ENCODE results near the gene WDFY2.
A peak's percentile ranks its signal among the peaks of the same experiment; 100 is the strongest.
"Not testable (repeated sequence)": the region's sequence is repeated elsewhere in the genome, so short reads cannot be mapped to it uniquely, and the experiment has no call there.

Gene WDFY2

GRCh38 chr13:51583875-51584730 lies at the start of gene WDFY2:
WDFY2 (plus strand) TSS chr13:51584462; CDS start chr13:51584688, 226 bp downstream.
- TF ChIP-seq, protein P1, sequence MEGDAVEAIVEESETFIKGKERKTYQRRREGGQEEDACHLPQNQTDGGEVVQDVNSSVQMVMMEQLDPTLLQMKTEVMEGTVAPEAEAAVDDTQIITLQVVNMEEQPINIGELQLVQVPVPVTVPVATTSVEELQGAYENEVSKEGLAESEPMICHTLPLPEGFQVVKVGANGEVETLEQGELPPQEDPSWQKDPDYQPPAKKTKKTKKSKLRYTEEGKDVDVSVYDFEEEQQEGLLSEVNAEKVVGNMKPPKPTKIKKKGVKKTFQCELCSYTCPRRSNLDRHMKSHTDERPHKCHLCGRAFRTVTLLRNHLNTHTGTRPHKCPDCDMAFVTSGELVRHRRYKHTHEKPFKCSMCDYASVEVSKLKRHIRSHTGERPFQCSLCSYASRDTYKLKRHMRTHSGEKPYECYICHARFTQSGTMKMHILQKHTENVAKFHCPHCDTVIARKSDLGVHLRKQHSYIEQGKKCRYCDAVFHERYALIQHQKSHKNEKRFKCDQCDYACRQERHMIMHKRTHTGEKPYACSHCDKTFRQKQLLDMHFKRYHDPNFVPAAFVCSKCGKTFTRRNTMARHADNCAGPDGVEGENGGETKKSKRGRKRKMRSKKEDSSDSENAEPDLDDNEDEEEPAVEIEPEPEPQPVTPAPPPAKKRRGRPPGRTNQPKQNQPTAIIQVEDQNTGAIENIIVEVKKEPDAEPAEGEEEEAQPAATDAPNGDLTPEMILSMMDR (IDR thresholded peaks at IDR 0.05; ENCODE audit: low read depth, low read length): no peak
- H3K4me3 ChIP-seq (ENCODE audit: low read depth, low read length): peak within 1 kb of the TSS; percentile 81

DNA sequence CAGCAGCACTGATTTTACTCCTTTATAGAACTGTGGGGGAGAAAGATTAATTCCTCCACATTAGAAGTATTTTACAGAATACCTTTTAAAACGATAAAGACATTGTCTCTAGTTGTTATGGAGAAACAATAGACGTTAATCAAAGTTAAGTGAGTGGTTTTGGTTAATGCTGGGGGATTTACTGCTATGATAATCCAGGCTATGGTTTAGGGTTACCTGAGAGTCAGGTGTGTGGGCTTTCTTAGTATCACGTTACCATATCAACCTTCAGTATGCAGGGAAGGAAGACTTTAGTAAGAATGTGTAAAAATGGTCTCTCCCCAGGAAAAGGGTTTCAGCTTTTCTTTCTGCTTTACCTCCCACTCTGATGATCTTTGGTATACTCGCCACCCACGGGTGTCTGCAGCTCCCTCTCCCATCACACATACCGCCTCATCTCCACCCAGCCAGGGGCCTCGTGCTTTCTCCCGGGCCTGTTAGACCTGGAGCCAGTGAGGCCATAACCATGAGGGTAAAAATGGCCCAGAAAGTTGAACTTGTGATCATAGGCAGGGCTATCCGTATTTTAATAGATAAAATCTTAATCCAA lies 45.6 kb upstream of the WDFY2 start:
- no peak overlapping the region for H3K4me3 ChIP-seq (ENCODE audit: low read depth, low read length)
- TF ChIP-seq, protein P1 (IDR thresholded peaks at IDR 0.05; ENCODE audit: low read depth, low read length): no peak

- TF ChIP-seq, protein P1 (IDR thresholded peaks at IDR 0.05; ENCODE audit: low read depth, low read length): no peak
- H3K4me3 ChIP-seq (ENCODE audit: low read depth, low read length): no peak overlapping the region
Measured at GRCh38 chr13:51539887-51540286, 44.4 kb upstream of the WDFY2 start.

DNA sequence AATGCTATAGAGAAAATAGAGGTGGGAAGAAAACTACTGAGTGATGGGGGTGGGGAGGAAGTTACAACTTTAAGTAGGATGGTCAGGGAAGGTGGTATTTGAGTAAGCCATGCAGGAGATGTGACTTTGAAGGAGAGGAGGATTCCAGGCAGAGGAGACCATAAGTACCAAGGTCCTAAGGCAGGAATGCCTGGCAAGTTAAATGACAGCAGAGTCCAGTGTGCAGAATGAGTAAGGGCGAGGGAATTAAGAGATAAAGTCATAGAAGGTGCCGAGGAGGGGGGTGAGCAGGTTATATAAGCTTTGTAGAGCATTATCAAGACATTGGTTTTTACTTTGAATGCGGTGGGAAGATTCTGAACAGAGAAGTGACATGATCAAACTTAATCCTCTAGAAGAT lies 43.2 kb upstream of the WDFY2 start:
- H3K4me3 ChIP-seq (ENCODE audit: low read depth, low read length): no peak overlapping the region
- TF ChIP-seq, protein P1 (IDR thresholded peaks at IDR 0.05; ENCODE audit: low read depth, low read length): no peak

- TF ChIP-seq, protein P1 (IDR thresholded peaks at IDR 0.05; ENCODE audit: low read depth, low read length): no peak
- no peak overlapping the region for H3K4me3 ChIP-seq (ENCODE audit: low read depth, low read length)
Measured at GRCh38 chr13:51541809-51542258, 42.4 kb upstream of the WDFY2 start.

- TF ChIP-seq, protein P1 (IDR thresholded peaks at IDR 0.05; ENCODE audit: low read depth, low read length): no peak
Measured at GRCh38 chr13:51542346-51543242, 41.7 kb upstream of the WDFY2 start.

GRCh38 chr13:51545446-51545845 lies 38.8 kb upstream of the WDFY2 start:
- not testable (repeated sequence) for H3K4me3 ChIP-seq (ENCODE audit: low read depth, low read length)

More at GRCh38 chr13:51542346-51543242, 41.7 kb upstream of the WDFY2 start:
- H3K4me3 ChIP-seq (ENCODE audit: low read depth, low read length): no peak overlapping the region
